Activated naive CD8-positive, alpha-beta T cell treated with anti-CD3 and anti-CD28 coated beads, Interleukin-2, amount 50 U/mL, for 24 hours (primary cell): ENCODE results near the gene SORBS1.

Source experiments
- ATAC-seq: fragments of 150-1000 bp; cut with Tn5 transposase; one replicate; pipeline ENCODE4 v1.10.0; 2021
- DNase-seq: peaks from one replicate; pipeline ENCODE4 v3.0.0; 2021
- H3K27ac Mint-ChIP-seq: one replicate; pipeline ENCODE4 v1.8.0; 2021; ENCODE audit warnings: mild to moderate bottlenecking, mixed read lengths
- H3K27me3 Mint-ChIP-seq: one replicate; pipeline ENCODE4 v1.8.0; 2021; ENCODE audit warnings: mixed read lengths
- H3K36me3 Mint-ChIP-seq: one replicate; pipeline ENCODE4 v1.8.0; 2021; ENCODE audit warnings: low read depth, mixed read lengths
- H3K4me1 Mint-ChIP-seq: one replicate; pipeline ENCODE4 v1.8.0; 2021; ENCODE audit warnings: mixed read lengths
- H3K4me3 Mint-ChIP-seq: one replicate; pipeline ENCODE4 v1.8.0; 2021; ENCODE audit warnings: mild to moderate bottlenecking, moderate library complexity, mixed read lengths
- H3K9me3 Mint-ChIP-seq: one replicate; pipeline ENCODE4 v1.8.0; 2021; ENCODE audit warnings: mixed read lengths

The SORBS1 gene

DNA sequence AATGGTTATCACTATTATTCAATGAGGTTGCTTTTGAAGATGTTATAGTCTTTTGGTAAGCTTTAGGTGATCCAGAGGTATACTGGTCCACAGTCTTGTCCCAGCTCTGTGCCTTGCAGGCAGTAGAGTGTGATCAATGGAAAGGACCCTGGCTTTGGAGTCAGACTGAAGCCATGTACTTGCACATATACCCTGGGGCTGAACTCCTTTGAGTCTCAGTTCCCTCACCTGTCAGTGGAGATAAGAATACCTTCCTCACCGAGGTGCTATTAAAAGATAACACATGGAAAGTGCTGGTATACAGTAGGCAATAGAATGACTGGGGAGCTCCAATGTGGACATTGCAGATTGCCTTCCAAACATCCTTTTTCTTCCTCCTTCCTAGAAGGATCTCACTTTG, 254.3 kb downstream of the SORBS1 start:
- H3K27me3 Mint-ChIP-seq: peaks cover 4% of the 10 kb centered on the region
- no peaks in the 10 kb centered on the region for H3K9me3 Mint-ChIP-seq
- no peak overlapping the region for H3K27ac Mint-ChIP-seq
- no peak for ATAC-seq
- H3K4me1 Mint-ChIP-seq: peaks cover 10% of the 10 kb centered on the region
- no peak for DNase-seq
- H3K36me3 Mint-ChIP-seq: no peaks in the 10 kb centered on the region
- H3K4me3 Mint-ChIP-seq: no peak overlapping the region

DNA sequence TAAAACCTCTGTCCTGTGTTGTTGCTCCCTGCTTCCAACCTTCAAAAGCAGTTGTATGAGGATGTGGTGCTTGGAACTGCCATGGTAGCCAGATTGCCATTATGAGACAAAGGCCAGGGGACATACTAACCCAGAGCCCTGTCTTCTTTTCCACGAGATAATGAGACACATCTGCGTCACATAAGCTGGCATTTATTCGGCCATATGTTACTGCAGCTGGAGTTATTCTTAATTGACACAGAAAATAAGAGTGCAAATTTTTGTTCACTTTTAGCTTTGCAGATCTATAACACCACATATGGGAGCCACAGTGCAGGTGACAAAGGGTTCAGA, 254.9 kb downstream of the SORBS1 start:
- H3K4me3 Mint-ChIP-seq: no peak overlapping the region
- H3K27ac Mint-ChIP-seq: no peak overlapping the region
- no peaks in the 10 kb centered on the region for H3K36me3 Mint-ChIP-seq
- DNase-seq (no peak), ATAC-seq (no peak)
- H3K4me1 Mint-ChIP-seq: peaks cover 10% of the 10 kb centered on the region
- peaks cover 4% of the 10 kb centered on the region for H3K27me3 Mint-ChIP-seq
- H3K9me3 Mint-ChIP-seq: no peaks in the 10 kb centered on the region

DNA sequence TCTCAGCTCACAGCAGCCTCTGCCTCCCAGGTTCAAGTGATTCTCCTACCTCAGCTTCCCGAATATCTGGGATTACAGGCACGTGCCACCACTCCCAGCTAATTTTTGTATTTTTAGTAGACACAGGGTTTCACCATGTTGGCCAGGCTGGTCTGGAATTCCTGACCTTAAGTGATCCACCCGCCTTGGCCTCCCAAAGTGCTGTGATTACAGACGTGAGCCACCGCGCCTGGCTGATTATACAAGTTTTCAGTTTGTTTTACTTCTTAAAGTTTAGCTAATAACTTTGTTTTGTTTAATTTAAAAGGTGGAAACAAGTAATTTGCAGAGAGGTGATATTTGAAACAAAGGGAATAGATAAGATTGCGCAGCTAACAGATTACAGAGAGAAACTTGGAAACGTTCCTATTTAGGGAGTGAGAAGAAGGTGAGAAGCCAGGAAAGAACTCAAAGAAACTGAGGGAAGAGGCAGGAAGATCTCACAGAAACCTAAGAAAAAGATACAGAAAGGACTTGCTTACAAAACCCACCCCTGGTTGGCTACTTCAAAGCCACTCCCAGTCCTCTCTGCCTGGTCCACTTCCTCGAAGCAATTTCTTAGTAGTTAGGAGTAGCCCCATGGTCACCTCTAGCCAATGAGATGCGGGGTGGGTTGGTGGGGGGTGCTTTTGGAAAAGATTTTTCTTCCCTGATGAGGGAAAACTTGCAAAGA, 255.4 kb downstream of the SORBS1 start:
- no peak overlapping the region for H3K4me3 Mint-ChIP-seq
- H3K27ac Mint-ChIP-seq: no peak overlapping the region
- H3K9me3 Mint-ChIP-seq: no peaks in the 10 kb centered on the region
- H3K36me3 Mint-ChIP-seq: no peaks in the 10 kb centered on the region
- H3K27me3 Mint-ChIP-seq: peaks cover 4% of the 10 kb centered on the region
- DNase-seq: no peak
- H3K4me1 Mint-ChIP-seq: peaks cover 10% of the 10 kb centered on the region
- ATAC-seq: no peak

DNA sequence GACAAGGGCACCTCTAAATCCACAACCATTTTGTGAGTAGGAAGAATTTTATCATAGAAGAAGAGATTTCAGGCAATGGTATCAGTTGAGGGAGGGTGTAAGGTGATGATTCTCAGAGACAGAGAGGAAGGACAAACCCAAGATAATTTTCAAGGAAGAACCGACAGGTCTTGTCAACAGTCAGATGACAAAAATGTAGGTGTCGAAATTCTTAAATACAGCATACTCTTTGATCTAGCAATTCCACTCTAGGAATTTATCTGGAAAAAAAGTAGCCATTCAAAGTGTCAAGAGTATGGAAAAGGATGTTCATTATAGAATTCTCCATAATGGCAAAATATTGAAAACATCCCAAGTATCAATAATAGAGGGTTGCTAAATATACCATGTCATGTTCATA, 256.2 kb downstream of the SORBS1 start:
- Mint-ChIP-seq H3K27me3 (peaks cover 4% of the 10 kb centered on the region), H3K36me3 (no peaks in the 10 kb centered on the region), H3K27ac (no peak overlapping the region), H3K9me3 (no peaks in the 10 kb centered on the region), H3K4me1 (peaks cover 7% of the 10 kb centered on the region), H3K4me3 (no peak overlapping the region)
- no peak for DNase-seq
- no peak for ATAC-seq

DNA sequence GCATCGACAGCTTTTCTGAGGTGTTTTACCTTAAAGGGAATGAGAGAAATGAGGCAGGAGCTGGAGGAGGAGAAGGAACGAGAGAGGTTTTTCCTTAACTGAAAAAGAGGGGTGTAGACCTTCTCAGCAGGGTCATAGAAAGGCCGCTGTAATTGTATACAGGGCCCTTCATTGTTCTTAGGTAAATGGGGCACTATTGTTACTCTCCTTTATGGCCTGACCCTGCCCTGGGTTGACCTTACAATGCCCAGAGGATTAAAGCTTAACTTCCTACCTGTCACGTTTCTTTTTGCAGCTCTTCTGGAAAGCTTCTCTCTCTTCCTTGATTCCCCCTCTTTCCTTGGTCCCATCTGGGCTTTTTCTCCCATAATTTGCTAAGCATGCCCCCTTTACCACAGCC, 256.7 kb downstream of the SORBS1 start:
- Mint-ChIP-seq H3K27me3 (peaks cover 4% of the 10 kb centered on the region), H3K27ac (no peak overlapping the region), H3K4me3 (no peak overlapping the region), H3K4me1 (peaks cover 7% of the 10 kb centered on the region), H3K36me3 (no peaks in the 10 kb centered on the region), H3K9me3 (no peaks in the 10 kb centered on the region)
- ATAC-seq (no peak), DNase-seq (no peak)

DNA sequence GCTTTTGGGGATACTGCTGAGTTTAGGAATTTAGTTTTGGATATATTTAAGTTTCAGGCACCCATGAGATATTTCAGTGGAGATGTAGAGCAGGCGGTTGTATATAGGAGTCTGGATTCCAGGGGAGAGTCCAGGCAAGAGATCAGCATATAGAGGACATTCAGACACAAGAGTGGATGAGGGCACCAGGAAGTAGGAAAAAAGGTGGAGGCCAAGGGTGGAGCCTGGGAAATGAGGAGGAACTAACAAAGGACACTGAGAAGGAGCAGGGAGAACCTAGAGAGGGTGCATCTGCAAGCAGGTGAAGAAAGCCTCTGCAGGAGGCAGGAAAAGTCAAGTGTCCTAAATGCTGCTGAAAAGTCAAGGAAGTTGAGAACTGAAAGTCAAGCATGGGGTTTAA, 257.2 kb downstream of the SORBS1 start:
- Mint-ChIP-seq H3K27me3 (peaks cover 4% of the 10 kb centered on the region), H3K36me3 (no peaks in the 10 kb centered on the region), H3K4me1 (peaks cover 7% of the 10 kb centered on the region), H3K4me3 (no peak overlapping the region), H3K9me3 (no peaks in the 10 kb centered on the region), H3K27ac (no peak overlapping the region)
- ATAC-seq (no peak), DNase-seq (no peak)

DNA sequence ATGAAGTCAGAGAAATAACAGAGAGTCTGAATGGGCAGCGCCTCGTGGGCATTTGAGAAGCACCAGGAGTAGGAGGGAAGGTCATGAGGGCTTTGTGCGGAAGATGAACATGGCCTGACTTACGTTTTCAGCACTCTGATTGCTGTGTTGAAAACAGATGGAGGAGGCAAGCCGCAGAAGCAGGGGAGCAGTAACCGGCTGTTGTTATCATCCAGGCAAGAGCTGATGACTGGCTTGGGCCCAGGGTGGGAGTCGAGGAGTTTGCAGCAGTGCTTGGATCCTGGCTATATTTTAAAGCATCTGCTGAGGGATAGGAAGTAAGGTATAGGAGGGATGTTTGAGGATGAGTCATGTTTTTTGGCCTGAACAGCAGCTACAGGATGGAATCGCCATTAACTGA, 257.6 kb downstream of the SORBS1 start:
- peaks cover 4% of the 10 kb centered on the region for H3K4me1 Mint-ChIP-seq
- no peak overlapping the region for H3K27ac Mint-ChIP-seq
- DNase-seq (no peak), ATAC-seq (no peak)
- no peaks in the 10 kb centered on the region for H3K36me3 Mint-ChIP-seq
- H3K27me3 Mint-ChIP-seq: peaks cover 4% of the 10 kb centered on the region
- H3K4me3 Mint-ChIP-seq: no peak overlapping the region
- H3K9me3 Mint-ChIP-seq: no peaks in the 10 kb centered on the region

DNA sequence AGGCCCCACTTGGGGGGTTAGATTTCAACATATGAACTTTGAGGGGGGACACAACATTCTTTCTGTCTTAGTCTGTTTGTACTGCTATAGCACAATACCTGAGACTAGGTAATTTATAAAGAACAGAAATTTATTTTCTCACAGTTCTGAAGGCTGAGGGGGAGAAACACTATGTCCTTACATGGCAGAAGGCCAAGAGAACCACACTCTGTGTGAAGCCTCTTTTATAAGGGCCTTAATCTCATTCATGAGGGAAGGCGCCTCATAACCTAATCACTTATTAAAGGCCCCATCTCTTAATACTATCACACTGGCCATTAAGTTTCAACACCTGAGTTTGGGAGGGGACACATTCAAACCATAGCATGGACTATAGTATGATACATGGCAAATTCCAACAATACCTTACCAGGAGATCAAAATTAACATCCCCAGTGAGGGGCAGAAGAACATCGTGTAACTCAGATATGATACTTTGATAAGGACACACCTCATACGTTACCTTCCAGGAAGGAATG, 261.1 kb downstream of the SORBS1 start:
- no peak for ATAC-seq
- Mint-ChIP-seq H3K4me1 (peaks cover 5% of the 10 kb centered on the region), H3K27me3 (peaks cover 5% of the 10 kb centered on the region), H3K27ac (no peak overlapping the region), H3K36me3 (no peaks in the 10 kb centered on the region), H3K4me3 (no peak overlapping the region), H3K9me3 (no peaks in the 10 kb centered on the region)
- no peak for DNase-seq

DNA sequence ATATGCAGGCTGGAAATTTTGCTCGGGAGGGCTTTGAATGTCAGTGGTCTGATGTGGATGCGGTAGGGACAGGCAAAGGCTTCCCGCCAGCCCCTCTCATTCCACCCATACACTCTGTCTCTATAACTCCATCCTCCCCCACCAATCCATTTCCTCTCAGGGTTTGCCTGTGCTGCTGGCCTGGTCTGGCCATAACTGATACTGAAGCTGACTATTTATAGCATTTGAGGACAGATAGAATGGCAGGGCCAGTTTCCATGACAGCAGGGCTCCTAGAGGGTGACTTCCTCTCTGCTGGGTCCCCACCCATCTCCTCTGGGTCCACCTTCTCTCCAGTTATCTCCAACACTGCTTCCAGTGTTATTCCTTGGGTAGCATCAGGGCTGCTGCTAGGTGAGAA, 263.8 kb downstream of the SORBS1 start:
- Mint-ChIP-seq H3K36me3 (no peaks in the 10 kb centered on the region), H3K9me3 (no peaks in the 10 kb centered on the region), H3K27me3 (peaks cover 22% of the 10 kb centered on the region), H3K27ac (no peak overlapping the region), H3K4me1 (peaks cover 12% of the 10 kb centered on the region), H3K4me3 (no peak overlapping the region)
- no peak for ATAC-seq
- DNase-seq: no peak

DNA sequence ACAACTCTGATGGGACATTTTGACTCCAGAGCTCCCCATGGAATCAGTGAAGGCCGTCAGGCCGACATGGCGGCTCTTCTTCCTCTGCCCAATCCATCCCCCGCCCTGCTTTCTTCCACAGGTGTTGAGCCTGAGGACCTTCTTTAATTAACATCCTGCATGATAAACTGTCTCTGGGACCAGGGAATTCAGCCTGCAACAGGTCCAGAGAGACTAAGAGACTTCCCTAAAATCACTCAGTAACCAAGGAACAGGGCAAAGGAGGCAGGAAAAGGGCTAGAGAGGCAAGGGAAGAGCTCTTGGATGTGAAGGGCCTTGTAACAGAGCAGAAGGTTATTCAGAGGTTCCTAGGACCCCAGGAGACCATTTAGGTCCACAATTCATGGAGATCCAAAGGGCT, 264.4 kb downstream of the SORBS1 start:
- Mint-ChIP-seq H3K27me3 (peaks cover 29% of the 10 kb centered on the region), H3K4me3 (no peak overlapping the region), H3K27ac (no peak overlapping the region), H3K9me3 (no peaks in the 10 kb centered on the region), H3K36me3 (no peaks in the 10 kb centered on the region), H3K4me1 (peaks cover 14% of the 10 kb centered on the region)
- no peak for ATAC-seq
- DNase-seq: no peak

DNA sequence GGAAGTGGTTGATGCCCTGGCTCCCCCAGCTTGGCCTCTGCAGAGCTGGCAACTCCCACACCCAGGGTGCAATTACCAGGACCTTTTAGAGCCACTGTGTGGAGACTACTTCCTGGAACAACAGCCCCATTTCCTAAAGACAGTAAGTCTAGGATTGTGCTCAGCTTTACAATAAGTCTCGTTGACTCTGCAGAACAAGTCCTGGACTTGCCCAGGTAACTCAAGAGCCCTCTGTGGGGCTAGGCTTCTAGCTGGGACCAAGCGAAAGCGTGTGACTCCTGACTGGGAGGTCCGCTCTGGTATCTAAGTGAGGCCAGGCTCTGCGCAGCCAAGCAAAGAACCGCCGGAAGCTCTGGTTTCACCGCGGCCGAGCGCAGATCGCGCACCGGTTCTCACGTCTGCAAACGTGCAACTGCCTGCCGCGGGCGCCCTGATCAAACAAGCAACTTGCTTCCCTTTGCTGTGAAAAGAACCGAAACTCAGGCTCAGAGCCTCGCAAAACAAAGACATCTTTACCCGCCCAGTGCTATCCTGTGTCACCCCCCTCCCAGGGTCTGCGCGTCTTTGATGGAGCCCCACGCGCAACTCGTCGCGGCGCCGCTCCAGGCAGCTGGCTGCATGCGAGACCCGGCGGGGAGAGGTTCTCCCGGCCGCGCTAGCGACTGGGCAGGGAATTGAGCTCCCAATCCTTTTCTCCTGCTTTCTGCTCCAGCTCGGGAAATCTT, 266.0 kb downstream of the SORBS1 start:
- peak; percentile 59 for DNase-seq
- Mint-ChIP-seq H3K36me3 (no peaks in the 10 kb centered on the region), H3K4me1 (peaks cover 21% of the 10 kb centered on the region)

DNA sequence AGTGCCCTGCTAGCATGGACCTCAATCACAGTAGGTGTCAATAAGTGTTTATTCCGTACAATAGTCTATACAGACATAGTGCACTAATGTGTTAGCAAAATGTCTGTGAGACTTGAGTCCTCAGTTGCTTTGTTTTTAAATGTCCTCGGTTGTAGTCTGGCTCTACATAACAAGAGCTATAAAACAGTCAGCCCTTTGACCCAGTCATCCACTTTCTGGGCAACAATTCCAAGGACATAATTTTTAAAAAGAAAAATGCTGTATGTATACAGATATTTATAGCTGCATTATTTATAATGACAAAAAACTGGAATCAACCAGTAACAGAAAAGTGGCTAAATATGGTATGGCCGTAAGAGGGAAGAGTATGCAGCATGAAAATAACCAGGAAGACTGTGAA, 267.5 kb downstream of the SORBS1 start:
- no peak for ATAC-seq
- no peak for DNase-seq
- Mint-ChIP-seq H3K4me1 (peaks cover 24% of the 10 kb centered on the region), H3K36me3 (no peaks in the 10 kb centered on the region), H3K27ac (no peak overlapping the region), H3K9me3 (no peaks in the 10 kb centered on the region), H3K4me3 (no peak overlapping the region), H3K27me3 (peaks cover 48% of the 10 kb centered on the region)

More for the DNA sequence above, 266.0 kb downstream of the SORBS1 start:
- no peak overlapping the region for H3K27ac Mint-ChIP-seq
- peak; percentile 63 for ATAC-seq
- H3K27me3 Mint-ChIP-seq: peaks cover 39% of the 10 kb centered on the region
- H3K9me3 Mint-ChIP-seq: no peaks in the 10 kb centered on the region
- H3K4me3 Mint-ChIP-seq: peak overlapping the region; percentile 29

DNA sequence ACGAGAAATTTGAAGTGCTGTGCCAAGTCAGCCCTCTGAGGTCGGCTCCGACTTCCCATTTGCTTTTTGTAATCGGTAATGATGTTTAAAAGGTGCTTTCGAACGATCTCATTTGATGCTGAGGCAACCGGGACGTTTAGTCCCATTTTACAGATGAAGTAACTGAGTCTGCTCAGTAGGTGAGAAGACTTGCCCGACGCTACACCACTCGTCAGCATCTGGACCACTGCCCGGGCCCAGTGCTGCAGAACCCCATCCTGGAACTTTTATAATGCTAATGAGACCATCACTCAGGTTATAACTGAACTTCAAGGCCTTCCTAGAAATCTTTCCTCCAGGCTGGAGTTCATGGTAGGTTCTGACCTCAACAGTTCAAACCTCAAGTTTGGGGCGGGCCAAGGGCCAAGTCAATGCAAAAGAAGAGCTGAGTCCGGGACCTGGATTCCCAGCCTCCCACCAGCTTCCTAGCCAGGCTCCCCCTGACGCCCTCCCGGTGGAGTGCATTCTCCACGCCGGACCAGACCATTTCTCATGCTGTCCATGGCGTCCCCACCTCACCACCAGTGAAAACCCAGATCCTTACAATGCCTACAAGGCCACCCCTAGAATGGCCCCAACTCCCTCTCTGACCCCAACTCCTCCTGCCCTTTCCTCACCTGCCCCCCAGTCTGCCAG, 269.7 kb downstream of the SORBS1 start:
- H3K36me3 Mint-ChIP-seq: no peaks in the 10 kb centered on the region
- peaks cover 52% of the 10 kb centered on the region for H3K27me3 Mint-ChIP-seq
- DNase-seq (no peak), ATAC-seq (no peak)
- H3K9me3 Mint-ChIP-seq: no peaks in the 10 kb centered on the region
- H3K4me3 Mint-ChIP-seq: peak overlapping the region; percentile 64
- peak overlapping the region; percentile 42 for H3K27ac Mint-ChIP-seq
- peaks cover 29% of the 10 kb centered on the region for H3K4me1 Mint-ChIP-seq

DNA sequence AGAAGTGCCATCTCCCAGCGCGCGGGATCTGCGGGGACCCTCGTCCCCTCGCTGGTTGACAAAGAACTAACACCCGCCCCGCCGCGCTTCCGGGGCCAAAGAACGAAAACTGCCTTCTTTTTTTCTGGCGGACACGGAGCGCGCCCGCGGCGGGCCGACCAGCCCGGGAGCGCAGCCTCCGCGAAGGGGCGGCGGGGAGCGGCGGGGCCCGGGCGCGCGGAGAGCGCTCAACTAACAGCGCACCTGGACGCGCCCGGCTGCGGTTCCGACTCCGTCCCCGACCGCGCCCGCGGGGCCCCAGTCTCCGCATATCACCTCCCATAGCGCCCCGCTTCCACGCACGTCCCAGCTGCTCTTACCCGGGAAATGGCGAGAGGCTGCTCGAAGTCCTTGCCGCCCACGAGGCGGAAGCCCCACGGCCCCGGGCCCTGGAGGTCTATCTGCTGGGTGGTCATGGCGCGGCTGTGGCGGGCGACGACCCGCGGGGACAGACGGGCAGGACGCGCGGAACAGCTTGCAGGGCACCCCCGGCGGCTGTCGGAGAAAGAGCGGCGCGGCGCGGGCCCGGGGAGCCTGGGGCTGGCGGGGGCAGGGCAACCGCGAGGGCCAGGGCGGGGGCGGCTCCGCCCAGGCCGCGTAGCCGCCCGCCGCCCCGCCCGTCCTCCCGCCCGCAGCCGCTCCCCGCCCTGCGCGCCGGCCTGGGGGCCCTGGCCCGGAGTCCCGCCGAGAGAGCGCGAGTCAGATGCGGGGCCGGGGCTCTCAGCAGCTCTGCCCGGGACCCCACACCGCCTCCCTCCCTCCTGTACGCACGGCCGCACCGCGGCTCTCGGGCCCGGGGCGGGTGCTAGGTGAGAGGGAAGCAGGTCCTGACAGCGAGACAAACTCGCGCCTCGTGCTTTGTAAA, 270.5 kb downstream of the SORBS1 start, which contains the start of gene PDLIM1:
TSS of gene PDLIM1 (minus strand) at position 543 of the 904 bp plus-strand sequence. CDS start at position 455, 88 bp downstream.
- H3K4me3 Mint-ChIP-seq: peak within 1 kb of the TSS; percentile 70
- H3K36me3 Mint-ChIP-seq: no peaks in the 10 kb centered on the region
- no peaks in the 10 kb centered on the region for H3K9me3 Mint-ChIP-seq
- peak within 1 kb of the TSS; percentile 42 for H3K27ac Mint-ChIP-seq
- ATAC-seq (peak; percentile 62), DNase-seq (peak; percentile 45)
- H3K4me1 Mint-ChIP-seq: peaks cover 29% of the 10 kb centered on the region
- H3K27me3 Mint-ChIP-seq: peaks cover 50% of the 10 kb centered on the region
